ENCODE results near the gene OR52D1.

OR52D1 gene

GRCh38 chr11:5488385-5488784 lies at the start of gene OR52D1:
Gene OR52D1 (plus strand): TSS chr11:5488685. CDS start chr11:5488707, 22 bp downstream.
- no peaks in the 10 kb centered on the region for H3K4me1 Mint-ChIP-seq
- H3K36me3 Mint-ChIP-seq (ENCODE audit: low read depth): no peaks in the 10 kb centered on the region
- TF ChIP-seq, protein P1, sequence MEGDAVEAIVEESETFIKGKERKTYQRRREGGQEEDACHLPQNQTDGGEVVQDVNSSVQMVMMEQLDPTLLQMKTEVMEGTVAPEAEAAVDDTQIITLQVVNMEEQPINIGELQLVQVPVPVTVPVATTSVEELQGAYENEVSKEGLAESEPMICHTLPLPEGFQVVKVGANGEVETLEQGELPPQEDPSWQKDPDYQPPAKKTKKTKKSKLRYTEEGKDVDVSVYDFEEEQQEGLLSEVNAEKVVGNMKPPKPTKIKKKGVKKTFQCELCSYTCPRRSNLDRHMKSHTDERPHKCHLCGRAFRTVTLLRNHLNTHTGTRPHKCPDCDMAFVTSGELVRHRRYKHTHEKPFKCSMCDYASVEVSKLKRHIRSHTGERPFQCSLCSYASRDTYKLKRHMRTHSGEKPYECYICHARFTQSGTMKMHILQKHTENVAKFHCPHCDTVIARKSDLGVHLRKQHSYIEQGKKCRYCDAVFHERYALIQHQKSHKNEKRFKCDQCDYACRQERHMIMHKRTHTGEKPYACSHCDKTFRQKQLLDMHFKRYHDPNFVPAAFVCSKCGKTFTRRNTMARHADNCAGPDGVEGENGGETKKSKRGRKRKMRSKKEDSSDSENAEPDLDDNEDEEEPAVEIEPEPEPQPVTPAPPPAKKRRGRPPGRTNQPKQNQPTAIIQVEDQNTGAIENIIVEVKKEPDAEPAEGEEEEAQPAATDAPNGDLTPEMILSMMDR (IDR thresholded peaks at IDR 0.05): no peak
- no peak for DNase-seq
- peaks cover 5% of the 10 kb centered on the region for H3K9me3 Mint-ChIP-seq
- H3K27me3 Mint-ChIP-seq (ENCODE audit: low read depth, poor library complexity): no peaks in the 10 kb centered on the region
- no peak within 1 kb of the TSS for H3K4me3 Mint-ChIP-seq
- no peak within 1 kb of the TSS for H3K27ac Mint-ChIP-seq

DNA sequence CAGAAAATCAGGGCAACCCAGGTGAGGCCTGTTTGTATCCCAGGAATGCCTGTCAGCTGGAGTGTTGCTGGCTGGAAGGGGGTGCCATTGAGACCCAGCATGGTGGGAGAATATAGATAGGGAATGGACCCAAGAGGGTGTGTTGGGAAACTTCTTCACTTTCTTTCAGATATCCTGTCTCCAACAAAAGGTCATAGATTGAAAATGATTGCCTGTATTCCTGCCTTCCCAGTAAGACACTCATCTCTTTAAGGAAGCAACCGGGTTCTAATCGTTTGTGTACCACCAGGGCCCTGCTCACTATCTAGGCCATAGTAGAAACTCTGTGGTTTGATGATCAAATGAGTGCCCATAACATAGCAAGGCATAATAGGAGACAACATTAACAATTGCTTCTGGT lies 47.1 kb upstream of the OR52D1 start, which contains the start of gene OR51I1:
OR51I1 (minus strand) TSS at position 101 of the 400 bp plus-strand sequence; CDS start at position 101, 0 bp downstream.
- Mint-ChIP-seq H3K9me3 (no peaks in the 10 kb centered on the region), H3K27ac (no peak within 1 kb of the TSS), H3K36me3 (ENCODE audit: low read depth) (no peaks in the 10 kb centered on the region), H3K4me1 (no peaks in the 10 kb centered on the region), H3K4me3 (no peak within 1 kb of the TSS), H3K27me3 (ENCODE audit: low read depth, poor library complexity) (peaks cover 14% of the 10 kb centered on the region)
- no peak for DNase-seq
- TF ChIP-seq, protein P1 (IDR thresholded peaks at IDR 0.05): no peak

DNA sequence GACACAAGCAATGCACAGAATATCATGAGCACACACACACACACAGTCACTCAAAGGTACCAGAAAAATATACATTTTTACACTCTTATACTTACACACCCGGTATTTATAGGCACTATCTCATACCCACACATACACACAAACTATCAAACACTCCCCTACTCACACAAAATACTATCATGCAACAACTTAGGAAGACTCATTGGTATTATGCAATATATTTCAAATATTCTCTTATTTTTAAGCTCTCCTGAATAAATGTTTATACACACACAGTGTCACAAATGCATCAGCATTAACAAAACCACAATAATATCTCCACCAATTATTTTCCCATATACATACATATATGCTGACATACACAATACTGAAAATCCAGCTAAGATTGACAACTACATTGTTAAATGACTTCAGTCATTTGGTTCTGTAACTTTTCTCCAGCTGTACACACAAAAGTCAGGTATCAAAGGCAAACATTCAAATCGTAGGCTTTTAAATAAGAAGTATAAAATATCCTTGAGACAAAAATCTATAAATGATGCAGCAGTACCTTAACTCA lies 44.6 kb upstream of the OR52D1 start:
- H3K27ac Mint-ChIP-seq: no peak overlapping the region
- no peaks in the 10 kb centered on the region for H3K9me3 Mint-ChIP-seq
- H3K36me3 Mint-ChIP-seq (ENCODE audit: low read depth): no peaks in the 10 kb centered on the region
- TF ChIP-seq, protein P1 (IDR thresholded peaks at IDR 0.05): no peak
- H3K4me3 Mint-ChIP-seq: no peak overlapping the region
- H3K4me1 Mint-ChIP-seq: no peaks in the 10 kb centered on the region
- H3K27me3 Mint-ChIP-seq (ENCODE audit: low read depth, poor library complexity): peaks cover 16% of the 10 kb centered on the region
- no peak for DNase-seq

GRCh38 chr11:5449023-5449422 lies 39.5 kb upstream of the OR52D1 start, which contains the start of gene OR51I2:
Gene OR51I2 (plus strand): TSS chr11:5449323. CDS start chr11:5453489, 4,166 bp downstream.
- H3K27me3 Mint-ChIP-seq (ENCODE audit: low read depth, poor library complexity): peaks cover 16% of the 10 kb centered on the region
- DNase-seq: no peak
- no peaks in the 10 kb centered on the region for H3K4me1 Mint-ChIP-seq
- H3K36me3 Mint-ChIP-seq (ENCODE audit: low read depth): no peaks in the 10 kb centered on the region
- TF ChIP-seq, protein P1 (IDR thresholded peaks at IDR 0.05): no peak
- no peak within 1 kb of the TSS for H3K27ac Mint-ChIP-seq
- H3K4me3 Mint-ChIP-seq: no peak within 1 kb of the TSS
- no peaks in the 10 kb centered on the region for H3K9me3 Mint-ChIP-seq

DNA sequence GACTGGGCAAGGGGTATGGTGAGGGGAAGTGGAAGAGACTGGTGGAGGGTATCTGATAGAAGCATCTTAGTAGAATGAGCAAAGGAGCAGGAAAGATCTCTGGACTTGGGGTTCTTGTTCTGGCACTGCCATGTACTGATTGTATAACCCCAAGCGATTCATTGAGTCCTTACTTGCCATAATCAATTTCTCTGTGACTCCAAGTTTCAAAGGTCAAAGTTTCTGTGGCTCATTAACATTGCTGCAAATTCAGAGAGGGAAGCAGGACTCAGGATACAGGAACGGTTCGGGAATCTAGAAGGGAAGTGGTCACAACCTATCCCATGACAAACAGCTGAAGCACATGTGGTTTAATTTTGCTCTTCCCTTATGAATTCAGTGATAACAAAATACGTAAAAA lies 39.1 kb upstream of the OR52D1 start:
- Mint-ChIP-seq H3K27me3 (ENCODE audit: low read depth, poor library complexity) (peaks cover 17% of the 10 kb centered on the region), H3K4me1 (no peaks in the 10 kb centered on the region), H3K36me3 (ENCODE audit: low read depth) (no peaks in the 10 kb centered on the region), H3K27ac (no peak overlapping the region), H3K9me3 (no peaks in the 10 kb centered on the region), H3K4me3 (no peak overlapping the region)
- DNase-seq: no peak
- TF ChIP-seq, protein P1 (IDR thresholded peaks at IDR 0.05): no peak

DNA sequence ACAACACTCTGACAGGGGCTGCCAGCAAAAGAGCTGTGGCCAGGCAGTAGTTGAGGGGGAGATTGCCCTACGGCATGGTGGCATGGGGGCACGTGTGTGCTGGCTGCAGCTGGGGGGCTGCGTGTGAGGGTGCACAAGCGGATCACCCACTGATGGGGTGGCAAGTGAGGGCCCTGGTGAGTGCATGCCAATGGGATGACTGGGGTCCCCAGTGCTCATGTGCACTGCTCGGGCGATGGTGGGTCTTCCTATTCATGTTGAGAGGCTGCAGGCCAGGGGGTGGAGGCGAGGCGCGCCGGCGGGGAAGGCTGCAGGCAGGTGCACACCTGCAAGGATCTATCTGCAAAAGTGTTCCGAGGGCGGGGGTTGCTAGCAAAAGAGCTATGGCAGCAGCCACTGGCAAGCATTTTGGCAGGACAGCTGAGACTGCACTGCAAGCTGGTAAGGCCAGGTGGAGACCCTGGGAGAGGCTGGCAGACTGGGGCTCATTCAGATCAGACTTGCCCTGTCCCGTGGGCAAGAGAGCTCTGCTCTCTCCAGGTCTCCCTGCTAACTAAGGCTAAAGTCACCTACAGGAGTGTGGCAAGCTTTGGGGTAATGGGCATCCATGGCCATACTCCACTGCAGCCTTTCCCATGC lies 27.4 kb upstream of the OR52D1 start:
- Mint-ChIP-seq H3K9me3 (no peaks in the 10 kb centered on the region), H3K4me3 (no peak overlapping the region), H3K27ac (no peak overlapping the region), H3K36me3 (ENCODE audit: low read depth) (no peaks in the 10 kb centered on the region), H3K27me3 (ENCODE audit: low read depth, poor library complexity) (no peaks in the 10 kb centered on the region), H3K4me1 (no peaks in the 10 kb centered on the region)
- no peak for DNase-seq
- TF ChIP-seq, protein P1 (IDR thresholded peaks at IDR 0.05): no peak

Data from nephron progenitor cell (in vitro differentiated cells).